H1 (cell line): ENCODE data around the gene SMG5. TPM values are rescaled to one million over a fixed set of nuclear protein-coding genes. Genes with fewer than 3 reads are reported as not detected.

ENCODE experiments used
- CTCF ChIA-PET: fragments of 300-600 bp; sonication (Branson Sonifier 250); formaldehyde crosslinking; loops from one replicate; lab custom pipeline; 2021; ENCODE audit not compliant: partially characterized antibody; lab: Charles Lee
- POLR2A ChIA-PET: fragments of 300-600 bp; sonication (Branson Sonifier 250); formaldehyde crosslinking; loops from one replicate; lab custom pipeline; 2021; ENCODE audit warnings: inconsistent platforms; ENCODE audit not compliant: partially characterized antibody; lab: Charles Lee
- DNase-seq, 2 experiments: peaks; one replicate each; pipeline versions ENCODE4 v3.0.0 to v3.0.0-alpha.2; 2010 to 2022; ENCODE audit warnings: low spot score in 2 of 2, low read depth in 1 of 2, mixed read lengths in 1 of 2
- FAIRE-seq: peaks from 2 replicates; lab custom pipeline; 2011; peaks lifted over from hg19 to GRCh38; lab: Jason Lieb, UNC
- H2AFZ ChIP-seq: 2 replicates; pipeline ENCODE4 v1.8.1; 2012; ENCODE audit warnings: low read length, inconsistent platforms
- H2AK5ac ChIP-seq: 2 replicates; pipeline ENCODE4 v1.6.1; 2013; ENCODE audit warnings: low read depth, low read length
- H2BK120ac ChIP-seq: replicated peaks from 2 replicates; pipeline ENCODE3; 2013; ENCODE audit warnings: low read depth, low read length, inconsistent platforms
- H2BK12ac ChIP-seq: 2 replicates; pipeline ENCODE4 v1.6.1; 2013; ENCODE audit warnings: low read depth, low read length
- H2BK15ac ChIP-seq: 2 replicates; pipeline ENCODE4 v1.6.1; 2013; ENCODE audit warnings: low read length
- H2BK20ac ChIP-seq: 2 replicates; pipeline ENCODE4 v1.6.1; 2013; ENCODE audit warnings: low read length
- H2BK5ac ChIP-seq: 2 replicates; pipeline ENCODE4 v1.6.1; 2013; ENCODE audit warnings: low read depth, low read length
- H3K14ac ChIP-seq: 2 replicates; pipeline ENCODE4 v1.6.1; 2013; ENCODE audit warnings: inconsistent platforms; ENCODE audit not compliant: insufficient read length
- H3K18ac ChIP-seq: 2 replicates; pipeline ENCODE4 v1.6.1; 2013; ENCODE audit warnings: low read length; ENCODE audit errors: extremely low read depth
- H3K23ac ChIP-seq: 2 replicates; pipeline ENCODE4 v1.6.1; 2013; ENCODE audit warnings: inconsistent platforms; ENCODE audit not compliant: insufficient read length
- H3K23me2 ChIP-seq: 2 replicates; pipeline ENCODE4 v1.6.1; 2013; ENCODE audit warnings: low read depth, low read length
- H3K27ac ChIP-seq: 2 replicates; pipeline ENCODE4 v1.6.1; 2011; ENCODE audit warnings: low read depth, low read length, inconsistent platforms
- H3K27me3 ChIP-seq, 4 experiments: replicated peaks in 1 of 4; 1 replicate in 1 of 4; 2 replicates in 3 of 4; pipeline versions ENCODE4 v1.6.1 to v1.8.1; 2011 to 2013; ENCODE audit warnings: low read length in 3 of 4, mild to moderate bottlenecking in 3 of 4, inconsistent platforms in 2 of 4, mixed read lengths in 2 of 4, moderate library complexity in 1 of 4; ENCODE audit not compliant: control insufficient read depth in 3 of 4, insufficient read depth in 3 of 4; ENCODE audit errors: extremely low read depth in 1 of 4
- H3K36me3 ChIP-seq, 4 experiments: 2 replicates each; pipeline versions ENCODE4 v1.6.1 to v1.8.1; 2011 to 2013; ENCODE audit warnings: mild to moderate bottlenecking in 4 of 4, low read length in 3 of 4, moderate library complexity in 2 of 4, control low read depth in 1 of 4, inconsistent platforms in 1 of 4; ENCODE audit not compliant: insufficient read depth in 4 of 4, control insufficient read depth in 2 of 4
- H3K4ac ChIP-seq: replicated peaks from 2 replicates; pipeline ENCODE3; 2013; ENCODE audit warnings: low read length, low read depth, mixed read lengths, inconsistent platforms; ENCODE audit not compliant: insufficient read length
- H3K4me1 ChIP-seq, 4 experiments: replicated peaks in 1 of 4; 1 replicate in 1 of 4; 2 replicates in 3 of 4; pipeline versions ENCODE4 v1.6.1 to v1.8.1; 2011 to 2013; ENCODE audit warnings: low read length in 3 of 4, inconsistent platforms in 2 of 4, mixed read lengths in 1 of 4; ENCODE audit not compliant: insufficient read depth in 4 of 4, control insufficient read depth in 3 of 4
- H3K4me2 ChIP-seq, 2 experiments: 2 replicates each; pipeline versions ENCODE4 v1.6.1 to v1.8.1; 2011 to 2013; ENCODE audit warnings: low read depth in 2 of 2, low read length in 2 of 2, control low read depth in 1 of 2, inconsistent platforms in 1 of 2, mild to moderate bottlenecking in 1 of 2; ENCODE audit not compliant: insufficient read depth in 1 of 2
- H3K4me3 ChIP-seq, 4 experiments: fragments of 200-600, 300-600 bp in 1 of 4; sonication (generic), shearing (Covaris generic), sonication (Bioruptor Twin) in 1 of 4; 2 replicates each; pipeline versions ENCODE4 v1.5.1 to v1.8.1; 2011 to 2016; ENCODE audit warnings: low read length in 4 of 4, low read depth in 3 of 4, control low read depth in 2 of 4, inconsistent platforms in 2 of 4, mild to moderate bottlenecking in 2 of 4, mixed read lengths in 1 of 4, moderate library complexity in 1 of 4; ENCODE audit not compliant: insufficient read depth in 2 of 4; ENCODE audit errors: extremely low read depth in 1 of 4
- H3K56ac ChIP-seq: replicated peaks from 2 replicates; pipeline ENCODE3; 2013; ENCODE audit warnings: low read depth, mild to moderate bottlenecking, mixed read lengths, low read length, inconsistent platforms; ENCODE audit not compliant: insufficient read length
- H3K79me1 ChIP-seq: 2 replicates; pipeline ENCODE4 v1.6.1; 2013; ENCODE audit warnings: low read depth, low read length, control low read depth
- H3K79me2 ChIP-seq, 2 experiments: 2 replicates each; pipeline versions ENCODE4 v1.6.1 to v1.8.1; 2012 to 2013; ENCODE audit warnings: low read length in 2 of 2, mild to moderate bottlenecking in 2 of 2, inconsistent platforms in 1 of 2; ENCODE audit not compliant: insufficient read depth in 2 of 2, control insufficient read depth in 1 of 2
- H3K9ac ChIP-seq, 4 experiments: replicated peaks in 1 of 4; 1 replicate in 1 of 4; 2 replicates in 3 of 4; pipeline versions ENCODE4 v1.6.1 to v1.8.1; 2011 to 2013; ENCODE audit warnings: low read depth in 3 of 4, low read length in 3 of 4, control low read depth in 2 of 4, mild to moderate bottlenecking in 2 of 4, moderate library complexity in 2 of 4, inconsistent platforms in 1 of 4; ENCODE audit errors: extremely low read depth in 1 of 4
- H3K9me3 ChIP-seq, 2 experiments: 2 replicates each; pipeline versions ENCODE4 v1.6.1 to v1.8.1; 2012 to 2013; ENCODE audit warnings: mild to moderate bottlenecking in 2 of 2, moderate library complexity in 2 of 2, control low read depth in 1 of 2, inconsistent platforms in 1 of 2, low read depth in 1 of 2, low read length in 1 of 2, mixed read lengths in 1 of 2; ENCODE audit not compliant: insufficient read depth in 2 of 2
- H4K20me1 ChIP-seq, 2 experiments: replicated peaks in 1 of 2; 2 replicates each; pipeline versions ENCODE3 to v1.8.1; 2011 to 2013; ENCODE audit warnings: inconsistent platforms in 2 of 2, low read length in 2 of 2, mild to moderate bottlenecking in 1 of 2; ENCODE audit not compliant: insufficient read depth in 2 of 2, control insufficient read depth in 1 of 2
- H4K5ac ChIP-seq: 2 replicates; pipeline ENCODE4 v1.6.1; 2013; ENCODE audit warnings: low read length, low read depth, mixed read lengths, inconsistent platforms; ENCODE audit not compliant: insufficient read length
- H4K8ac ChIP-seq: 2 replicates; pipeline ENCODE4 v1.8.0; 2013; ENCODE audit warnings: mild to moderate bottlenecking, moderate library complexity, low read length, inconsistent platforms; ENCODE audit not compliant: insufficient read depth; ENCODE audit errors: extremely low read depth
- H4K91ac ChIP-seq: replicated peaks from 2 replicates; pipeline ENCODE3; 2013; ENCODE audit warnings: low read length, mixed read lengths, inconsistent platforms; ENCODE audit not compliant: insufficient read length
- CTBP2 ChIP-seq: IDR thresholded peaks from 2 replicates; pipeline ENCODE4 v1.7.0; 2011; ENCODE audit warnings: borderline replicate concordance, mild to moderate bottlenecking, moderate library complexity, mixed read lengths, low read length; ENCODE audit not compliant: insufficient read depth, insufficient read length
- POLR2AphosphoS5 ChIP-seq: IDR thresholded peaks from 2 replicates; pipeline ENCODE4 v1.6.1; 2011; ENCODE audit warnings: low read depth, low read length
- WGBS, 2 experiments: shearing (Covaris generic) in 1 of 2; methylation state at CpG; one replicate each; pipeline versions ENCODE4 v1.1.6 to v1.1.7; 2013 to 2015; ENCODE audit warnings: low lambda C conversion rate in 2 of 2, mixed read lengths in 2 of 2, inconsistent platforms in 1 of 2, low coverage in 1 of 2, missing lambda C conversion rate in 1 of 2; ENCODE audit not compliant: insufficient replicate concordance in 2 of 2, insufficient coverage in 1 of 2, insufficient read length in 1 of 2; ENCODE audit errors: extremely low coverage in 1 of 2, missing lambda C conversion rate in 1 of 2; 5-methylcytosine and 5-hydroxymethylcytosine counted together
- polyA plus RNA-seq, 7 experiments: library from polyadenylated mRNA; depleted of rRNA in 3 of 7; stranded (reverse) in 5 of 7; unstranded in 2 of 7; fragments of >200 nt in 5 of 7; fragments of 200-250 nt in 2 of 7; gene quantifications; 1 replicate in 5 of 7; 2 replicates in 1 of 7; 4 replicates in 1 of 7; pipeline versions ENCODE4 v1.2.1 to v1.2.3, GENCODE V29; 2011 to 2013; ENCODE audit warnings: missing spikeins in 2 of 7, mixed read lengths in 2 of 7
- total RNA-seq: library from RNA; stranded (reverse); fragmentation: NEBNext Ultra II Directional; extraction: Animal tissue kit (Norgen Biotek cat#: 25700); gene quantifications from 2 replicates; pipeline ENCODE4 v1.2.1, GENCODE V29; 2021

Gene SMG5
- total and polyA plus RNA-seq, 2 of the 8 experiments (the other 6 are each of a cell fraction or from before 2014, with no cell fraction given): 32.7 to 98.0 TPM

- Histone ChIP-seq H2AFZ (no peak overlapping the region), H2BK15ac (no peak overlapping the region), H3K4ac (no peak overlapping the region), H3K36me3 (peaks cover 4 to 25% (median 18%) of the 10 kb centered on the region in 4 experiments), H3K79me1 (no peaks in the 10 kb centered on the region), H2AK5ac (no peak overlapping the region), H3K23ac (no peak overlapping the region)
- TF ChIP-seq CTBP2 (no peak), POLR2AphosphoS5 (0 out of 2 replicates have a peak, but pooled peaks have one; percentile 18)
- TF ChIP-seq, all 59 proteins: peak for 1
- Histone ChIP-seq H4K8ac (no peak overlapping the region), H4K20me1 (no peaks in the 10 kb centered on the region), H3K56ac (no peak overlapping the region), H2BK5ac (no peak overlapping the region; the same call in 1 of the 2 replicates), H3K9ac (no peak overlapping the region), H3K4me2 (no peak overlapping the region), H2BK12ac (no peak overlapping the region), H3K9me3 (no peaks in the 10 kb centered on the region), H3K18ac (no peak overlapping the region), H3K27ac (no peak overlapping the region), H4K91ac (no peak overlapping the region), H3K79me2 (no peaks in the 10 kb centered on the region), H2BK120ac (no peak overlapping the region), H2BK20ac (no peak overlapping the region), H3K23me2 (no peaks in the 10 kb centered on the region), H3K27me3 (no peaks in the 10 kb centered on the region), H3K4me1 (no peaks in the 10 kb centered on the region; a peak in 1 of 7 replicates), H3K14ac (no peak overlapping the region), H3K4me3 (no peak overlapping the region), H4K5ac (no peak overlapping the region)
- DNase-seq (no peak), FAIRE-seq (no peak)
- ChIA-PET CTCF (interaction anchor here (1.0 to 1.8 kb wide), 2 partner anchors 16 to 56 kb away, joined by 3 to 5 read pairs; no protein-coding TSS in a partner anchor), POLR2A (interaction anchor here (0.8 to 16.5 kb wide), 13 partner anchors 8 to 57 kb away, joined by 3 to 221 read pairs (median 4); partner anchors contain the start of genes CCT3, GLMP, SMG5 and TMEM79)
- 91% methylated on average over 3 of the region's 4 CpGs; no CpG with 5 or more reads in 1 of the 2 experiments for WGBS, 2 experiments
These were observed 20.6 kb upstream of the SMG5 start for GRCh38 chr1:156303241-156303640.
